Measurements from ENCODE around the gene BRSK2. TPM values are rescaled to one million over a fixed set of nuclear protein-coding genes. Genes with fewer than 3 reads are reported as not detected.

BRSK2 gene
- total RNA-seq, 2 experiments from 2014 or later: 0.22 to 0.55 TPM

GRCh38 chr11:1447845-1448825 lies 58.4 kb downstream of the BRSK2 start:
- TF ChIP-seq CTCF (IDR thresholded peaks at IDR 0.05): no peak
- Mint-ChIP-seq H3K9me3 (no peaks in the 10 kb centered on the region), H3K4me3 (no peak overlapping the region), H3K27ac (no peak overlapping the region), H3K36me3 (ENCODE audit: low read depth) (no peaks in the 10 kb centered on the region), H3K27me3 (no peaks in the 10 kb centered on the region), H3K4me1 (ENCODE audit: low read depth) (no peaks in the 10 kb centered on the region)
- no peak overlapping the region for H3K27ac ChIP-seq (ENCODE audit: low read depth in 1 of 2, low read length in 2 of 2)
- H3K4me1 ChIP-seq (ENCODE audit: insufficient read depth, low read length): peaks cover 2% of the 10 kb centered on the region
- H3K27me3 ChIP-seq (ENCODE audit: control insufficient read depth in 1 of 2, insufficient read depth in 2 of 2, low read length in 2 of 2): no peaks in the 10 kb centered on the region
- ATAC-seq (ENCODE audit: poor library complexity): no peak
- intact Hi-C loops (cut with DNase I, micrococcal nuclease): no loop called here
- H3K9me3 ChIP-seq (ENCODE audit: control insufficient read depth in 1 of 2, insufficient read depth in 1 of 2, low read length in 2 of 2): peaks cover 0 to 4% of the 10 kb centered on the region in 2 experiments
- DNase-seq: no peak
- ChIA-PET POLR2A (no interaction called here), CTCF (no interaction called here)
- H3K36me3 ChIP-seq (ENCODE audit: insufficient read depth, low read length): no peaks in the 10 kb centered on the region
- H3K4me3 ChIP-seq (ENCODE audit: low read length): no peak overlapping the region

- TF ChIP-seq CTCF (IDR thresholded peaks at IDR 0.05): no peak
- Mint-ChIP-seq H3K27ac (no peak overlapping the region), H3K9me3 (no peaks in the 10 kb centered on the region), H3K4me3 (no peak overlapping the region), H3K36me3 (ENCODE audit: low read depth) (no peaks in the 10 kb centered on the region), H3K27me3 (no peaks in the 10 kb centered on the region), H3K4me1 (ENCODE audit: low read depth) (no peaks in the 10 kb centered on the region)
- Histone ChIP-seq H3K27ac (ENCODE audit: low read depth in 1 of 2, low read length in 2 of 2) (no peak overlapping the region), H3K27me3 (ENCODE audit: control insufficient read depth in 1 of 2, insufficient read depth in 2 of 2, low read length in 2 of 2) (no peaks in the 10 kb centered on the region), H3K4me1 (ENCODE audit: insufficient read depth, low read length) (peaks cover 10% of the 10 kb centered on the region), H3K4me3 (ENCODE audit: low read length) (no peak overlapping the region), H3K9me3 (ENCODE audit: control insufficient read depth in 1 of 2, insufficient read depth in 1 of 2, low read length in 2 of 2) (peaks cover 0 to 3% of the 10 kb centered on the region in 2 experiments), H3K36me3 (ENCODE audit: insufficient read depth, low read length) (no peaks in the 10 kb centered on the region)
- intact Hi-C loops (cut with DNase I, micrococcal nuclease): no loop called here
- CTCF ChIA-PET: no interaction called here
- ATAC-seq (ENCODE audit: poor library complexity) (no peak), DNase-seq (no peak)
- POLR2A ChIA-PET: no interaction called here
Observed at GRCh38 chr11:1448882-1449281, 59.1 kb downstream of the BRSK2 start.

GRCh38 chr11:1449490-1450243 lies 59.9 kb downstream of the BRSK2 start:
- TF ChIP-seq CTCF (IDR thresholded peaks at IDR 0.05): no peak
- Histone ChIP-seq H3K36me3 (ENCODE audit: insufficient read depth, low read length) (no peaks in the 10 kb centered on the region), H3K4me3 (ENCODE audit: low read length) (no peak overlapping the region), H3K4me1 (ENCODE audit: insufficient read depth, low read length) (peaks cover 10% of the 10 kb centered on the region), H3K27me3 (ENCODE audit: control insufficient read depth in 1 of 2, insufficient read depth in 2 of 2, low read length in 2 of 2) (no peaks in the 10 kb centered on the region), H3K27ac (ENCODE audit: low read depth in 1 of 2, low read length in 2 of 2) (no peak overlapping the region), H3K9me3 (ENCODE audit: control insufficient read depth in 1 of 2, insufficient read depth in 1 of 2, low read length in 2 of 2) (no peaks in the 10 kb centered on the region)
- DNase-seq (no peak), ATAC-seq (ENCODE audit: poor library complexity) (no peak)
- intact Hi-C loops (cut with DNase I, micrococcal nuclease): loop anchor here in 1 of 2 experiments (5.0 kb wide), 1 partner anchor 123 kb away; the partner anchor contains the start of gene DUSP8
- ChIA-PET CTCF (no interaction called here), POLR2A (interaction anchor here (0.6 kb wide), 1 partner anchor 10 kb away, joined by 4 read pairs; no protein-coding TSS in a partner anchor)
- H3K36me3 Mint-ChIP-seq (ENCODE audit: low read depth): no peaks in the 10 kb centered on the region
- H3K27me3 Mint-ChIP-seq: no peaks in the 10 kb centered on the region
- no peak overlapping the region for H3K27ac Mint-ChIP-seq
- no peaks in the 10 kb centered on the region for H3K4me1 Mint-ChIP-seq (ENCODE audit: low read depth)
- no peak overlapping the region for H3K4me3 Mint-ChIP-seq
- no peaks in the 10 kb centered on the region for H3K9me3 Mint-ChIP-seq
